GM19324 (cell line): Measurements from ENCODE around the gene DNLZ.
"Not testable (repeated sequence)": the region's sequence is repeated elsewhere in the genome, so short reads cannot be mapped to it uniquely, and the experiment has no call there.

Experiments used
- ATAC-seq: cut with Tn5 transposase; IDR thresholded peaks from one replicate; pipeline ENCODE4 v1.9.1; 2021; ENCODE audit warnings: mild to moderate bottlenecking, moderate library complexity; ENCODE audit not compliant: unreplicated experiment, low FRiP score

Gene DNLZ

GRCh38 chr9:136363106-136363948 lies at the start of gene DNLZ:
Gene DNLZ, minus strand, starts transcription at chr9:136363744. Its CDS starts 30 bp downstream, at chr9:136363714.
- ATAC-seq: peak; percentile 81

- ATAC-seq: no peak
Measured at GRCh38 chr9:136412962-136413361, 49.4 kb upstream of the DNLZ start.

DNA sequence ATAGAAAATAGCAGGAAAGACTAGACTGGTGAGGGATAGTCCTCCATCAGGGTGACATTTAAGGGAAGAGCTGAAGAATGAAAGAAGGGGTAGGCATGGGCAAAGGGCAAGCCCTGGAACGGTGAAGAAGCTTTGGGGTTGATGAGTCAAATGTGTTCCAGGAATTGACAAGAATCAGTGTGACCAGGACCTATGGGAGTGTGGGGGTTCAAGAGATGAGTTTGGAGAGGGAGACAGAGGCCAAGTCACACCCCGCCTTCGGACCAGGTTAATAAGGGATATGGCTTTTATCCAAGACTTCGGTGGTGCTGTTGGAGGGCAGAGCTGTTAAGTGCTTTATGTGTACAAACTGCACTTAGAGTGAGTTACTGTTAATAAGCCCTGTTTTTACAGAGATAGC lies 47.8 kb upstream of the DNLZ start:
- no peak for ATAC-seq

- ATAC-seq: peak; percentile 79
Measured at GRCh38 chr9:136410500-136411287, 47.1 kb upstream of the DNLZ start, which contains the start of the genes ENTR1 and PMPCA. Gene ENTR1, minus strand, starts transcription at chr9:136410614. Its CDS starts 217 bp downstream, at chr9:136410397. Gene PMPCA, plus strand, starts transcription at chr9:136410658. Its CDS starts 11 bp downstream, at chr9:136410669.

DNA sequence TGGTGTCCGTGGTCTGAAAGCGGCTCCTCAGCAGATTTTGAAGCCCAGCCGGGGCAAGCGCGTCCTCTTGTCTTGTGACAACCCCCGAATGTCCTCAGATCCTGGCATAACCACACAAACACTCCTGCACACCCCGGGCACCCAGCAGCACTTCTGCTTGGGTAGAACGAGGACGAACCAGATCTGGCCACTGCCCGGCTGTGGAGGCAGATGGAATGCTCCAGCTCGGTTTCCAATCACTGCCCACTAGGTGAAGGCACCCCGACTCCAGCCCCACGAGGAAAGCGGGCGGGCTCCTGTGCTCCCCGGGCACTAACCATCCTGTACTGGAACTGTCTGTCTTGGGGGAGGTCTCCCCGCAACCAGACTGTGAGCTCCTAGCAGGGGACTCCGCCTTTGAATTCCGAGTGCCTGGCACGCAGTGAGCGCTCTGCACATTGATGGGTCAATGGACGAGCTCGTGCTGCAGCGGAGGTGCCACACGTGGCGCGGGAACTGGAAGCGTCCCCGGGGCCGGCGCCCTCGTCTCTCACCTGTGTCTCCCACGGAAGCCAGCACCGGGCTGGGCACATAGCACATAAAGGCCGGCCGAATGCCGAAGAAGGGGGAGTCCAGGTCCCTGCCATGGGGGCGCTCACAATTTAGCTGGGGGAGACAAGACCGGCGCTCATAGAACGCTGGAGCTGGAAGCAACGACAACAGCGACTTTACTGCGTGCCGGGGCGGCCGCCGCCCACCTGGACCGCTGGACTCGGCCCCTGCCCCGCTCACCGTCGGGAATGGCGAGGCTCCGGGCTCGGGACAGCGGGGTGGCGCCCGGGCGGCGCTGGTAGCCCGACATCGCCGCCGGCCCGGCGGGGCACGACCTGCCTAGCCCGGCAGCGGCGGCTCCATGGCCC lies 46.3 kb upstream of the DNLZ start:
- ATAC-seq: peak; percentile 36

GRCh38 chr9:136407911-136408310 lies 44.4 kb upstream of the DNLZ start:
- no peak for ATAC-seq

GRCh38 chr9:136407061-136407460 lies 43.5 kb upstream of the DNLZ start:
- ATAC-seq: not testable (repeated sequence)

DNA sequence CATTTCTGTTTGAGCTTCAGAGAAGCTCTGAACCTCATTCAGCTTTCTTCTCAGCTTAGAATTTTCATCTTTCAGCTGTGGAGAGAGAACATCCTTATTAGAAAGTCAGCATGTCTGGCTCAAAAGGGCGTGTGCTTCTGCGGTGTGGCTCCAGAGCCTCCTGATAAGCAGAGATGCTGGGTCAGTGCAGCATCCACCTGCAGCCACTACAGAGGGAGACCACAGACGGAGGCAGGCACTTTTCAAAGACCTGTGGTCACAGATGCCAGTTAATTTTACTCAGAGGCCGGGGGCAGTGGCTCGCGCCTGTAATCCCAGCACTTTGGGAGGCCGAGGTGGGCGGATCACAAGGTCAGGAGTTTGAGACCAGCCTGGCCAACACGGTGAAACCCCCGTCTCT lies 42.4 kb upstream of the DNLZ start:
- ATAC-seq: not testable (repeated sequence)

- no peak for ATAC-seq
Measured at GRCh38 chr9:136405481-136405880, 41.9 kb upstream of the DNLZ start.

- no peak for ATAC-seq
Measured at GRCh38 chr9:136404801-136405136, 41.2 kb upstream of the DNLZ start.

DNA sequence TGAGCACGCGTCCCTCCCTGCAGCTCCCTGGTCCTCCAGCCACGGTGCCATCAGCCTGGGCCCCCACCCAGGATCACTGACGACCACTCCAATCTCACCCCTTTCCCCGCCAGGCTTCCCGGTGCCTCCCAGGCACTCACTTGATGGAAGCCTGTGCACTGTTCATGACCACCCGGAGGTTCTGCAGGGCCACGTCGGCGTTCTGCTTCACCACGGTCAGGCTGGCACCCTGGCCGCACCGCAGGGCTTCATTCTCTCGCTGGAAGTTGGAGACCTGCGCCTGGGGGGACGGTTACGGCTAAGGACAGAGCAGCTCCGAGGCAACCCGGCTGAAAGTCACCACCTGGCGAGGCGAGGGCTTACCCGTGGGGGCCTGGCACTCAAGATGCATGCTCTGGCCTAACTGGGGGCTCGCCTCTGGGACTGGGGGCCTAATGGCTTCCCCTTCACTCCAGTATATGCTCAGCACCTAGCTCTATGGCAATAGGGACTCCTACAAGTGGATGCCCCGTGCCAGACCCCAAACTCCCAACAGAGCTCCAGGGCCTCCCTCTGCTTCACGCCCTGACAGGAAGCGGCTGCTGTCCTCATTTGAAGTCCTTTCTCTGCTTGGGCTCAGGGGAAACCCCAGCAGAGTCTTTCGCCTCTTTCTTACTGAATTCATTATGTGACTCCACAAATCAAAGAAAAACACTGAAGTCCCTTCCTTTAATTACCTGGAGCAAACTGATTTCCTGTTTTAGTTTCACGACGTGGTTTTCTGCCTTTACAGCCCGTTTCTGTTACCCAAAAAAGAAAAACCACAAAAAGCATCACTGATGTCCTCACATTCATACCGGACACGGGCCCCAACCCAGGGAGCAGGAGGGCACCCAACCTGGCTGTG lies 40.6 kb upstream of the DNLZ start:
- no peak for ATAC-seq

GRCh38 chr9:136403538-136403914 lies 40.0 kb upstream of the DNLZ start:
- ATAC-seq: no peak

GRCh38 chr9:136402067-136402466 lies 38.5 kb upstream of the DNLZ start:
- ATAC-seq: no peak

GRCh38 chr9:136401173-136401922 lies 37.8 kb upstream of the DNLZ start:
- no peak for ATAC-seq

GRCh38 chr9:136400038-136400834 lies 36.7 kb upstream of the DNLZ start, which contains the start of gene SNAPC4:
Gene SNAPC4, minus strand, starts transcription at chr9:136400170. Its CDS starts 1,742 bp downstream, at chr9:136398428.
- ATAC-seq: peak; percentile 79

DNA sequence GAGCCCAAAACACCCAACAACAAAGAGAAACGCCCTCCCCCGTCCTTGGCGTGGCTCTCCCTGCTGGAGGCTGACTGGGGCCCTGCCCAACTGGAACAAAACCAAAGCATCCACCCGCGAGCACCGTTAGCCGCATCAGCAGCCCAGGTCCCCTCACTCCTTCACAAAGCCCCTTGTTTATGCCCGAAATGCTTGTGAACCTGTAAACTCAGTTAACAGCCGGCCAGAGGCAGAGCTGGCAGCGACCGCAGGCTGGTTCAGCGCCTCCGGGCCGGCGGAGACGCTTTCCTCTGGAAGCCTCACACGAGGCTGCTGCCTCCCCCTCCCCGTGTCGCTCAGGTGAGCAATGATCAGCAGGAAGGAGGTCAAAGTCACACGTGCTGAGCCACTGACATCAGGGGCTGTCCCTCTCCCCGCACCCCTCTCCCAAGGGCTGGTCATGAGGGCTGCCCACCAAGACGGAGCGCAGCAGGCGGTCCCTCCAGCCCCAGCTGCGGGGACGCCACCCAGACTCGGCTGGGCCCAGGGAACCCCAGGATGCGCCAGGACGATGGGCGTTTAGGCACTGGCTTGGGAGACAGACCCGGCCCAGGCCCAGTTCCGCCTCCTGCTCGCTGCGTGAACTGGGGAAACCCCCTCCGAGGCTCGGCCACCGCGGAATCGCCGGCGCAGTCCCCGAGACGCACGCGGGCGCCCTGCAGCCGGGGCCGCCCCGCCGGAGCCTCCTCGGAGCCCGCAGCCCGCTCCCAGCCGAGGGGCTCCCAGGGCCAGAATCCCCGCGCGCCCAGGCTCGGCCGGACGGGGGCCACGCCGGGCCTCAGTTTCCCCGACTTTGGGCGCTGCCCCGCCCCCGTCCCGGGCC lies 35.9 kb upstream of the DNLZ start:
- peak; percentile 22 for ATAC-seq

DNA sequence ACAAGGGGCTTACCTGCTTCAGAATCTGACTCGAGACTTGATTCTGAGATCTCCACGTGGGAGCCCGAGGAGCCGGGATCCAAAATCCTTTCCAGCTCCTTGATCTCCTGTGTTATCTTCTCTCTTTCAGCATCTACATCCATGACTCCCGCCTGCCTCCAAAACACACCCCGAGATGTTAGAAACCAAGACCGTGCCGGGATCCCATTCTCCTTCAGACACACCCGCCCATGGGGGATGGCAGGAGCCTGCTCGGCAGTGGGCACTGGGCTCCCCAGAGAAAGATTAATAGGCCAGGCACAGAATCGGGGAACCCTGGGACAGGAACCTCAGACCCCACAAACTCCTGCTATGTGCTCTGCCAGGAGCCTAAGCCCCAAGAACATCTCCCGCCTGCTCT lies 34.7 kb upstream of the DNLZ start:
- no peak for ATAC-seq
